Activated CD8-positive, alpha-beta T cell treated with anti-CD3 and anti-CD28 coated beads for 36 hours (primary cell): Measurements from ENCODE around the gene KCNMA1. TPM values are rescaled to one million over a fixed set of nuclear protein-coding genes. Genes with fewer than 3 reads are reported as not detected.

ENCODE experiments used
- ATAC-seq: fragments of 200-7000 bp; cut with Tn5 transposase; one replicate; pipeline ENCODE4 v1.10.0; 2021; ENCODE audit warnings: mild to moderate bottlenecking, moderate library complexity
- CTCF ChIA-PET: fragments of 350-600 bp; sonication (Branson Sonifier 250); formaldehyde crosslinking; loops from one replicate; lab custom pipeline; 2021; ENCODE audit warnings: antibody characterized with exemption; lab: Charles Lee
- POLR2A ChIA-PET: fragments of 350-600 bp; sonication (Branson Sonifier 250); formaldehyde crosslinking; loops from one replicate; lab custom pipeline; 2021; ENCODE audit warnings: antibody characterized with exemption; lab: Charles Lee
- DNase-seq: peaks from one replicate; pipeline ENCODE4 v3.0.0-alpha.2; 2020
- H3K27ac Mint-ChIP-seq: one replicate; pipeline ENCODE4 v1.8.0; 2021; ENCODE audit warnings: mild to moderate bottlenecking, mixed read lengths
- H3K27me3 Mint-ChIP-seq: one replicate; pipeline ENCODE4 v1.8.0; 2021; ENCODE audit warnings: mixed read lengths
- H3K36me3 Mint-ChIP-seq: one replicate; pipeline ENCODE4 v1.8.0; 2021; ENCODE audit warnings: low read depth, mixed read lengths
- H3K4me1 Mint-ChIP-seq: one replicate; pipeline ENCODE4 v1.8.0; 2021; ENCODE audit warnings: low read depth, mixed read lengths
- H3K4me3 Mint-ChIP-seq: one replicate; pipeline ENCODE4 v1.8.0; 2021; ENCODE audit warnings: mild to moderate bottlenecking, moderate library complexity, mixed read lengths
- H3K9me3 Mint-ChIP-seq: one replicate; pipeline ENCODE4 v1.8.0; 2021; ENCODE audit warnings: mixed read lengths
- CTCF ChIP-seq: fragments of 200-600 bp; IDR thresholded peaks from one replicate; pipeline ENCODE4 v1.8.0; 2022; ENCODE audit warnings: antibody characterized with exemption, mild to moderate bottlenecking
- intact Hi-C: fragments of 100-400 bp; cut with micrococcal nuclease; formaldehyde crosslinking; loops from one replicate; pipeline ENCODE4 v1.10.0; 2022
- total RNA-seq, 2 experiments: library from RNA; stranded (reverse); gene quantifications; one replicate each; pipeline ENCODE4 v1.2.3, GENCODE V29; 2021

The KCNMA1 gene
- total RNA-seq, 2 experiments from 2014 or later = 0.18 TPM; not detected in 1

- ChIA-PET POLR2A (no interaction called here), CTCF (interaction anchor here (1.0 to 1.3 kb wide), 2 partner anchors 11 to 464 kb away, joined by 4 to 5 read pairs; no protein-coding TSS in a partner anchor)
- intact Hi-C loops = no loop called here
- H3K27me3 Mint-ChIP-seq = peaks cover 15% of the 10 kb centered on the region
- no peak overlapping the region for H3K4me3 Mint-ChIP-seq
- no peaks in the 10 kb centered on the region for H3K9me3 Mint-ChIP-seq
- no peak for ATAC-seq
- H3K36me3 Mint-ChIP-seq = no peaks in the 10 kb centered on the region
- H3K27ac Mint-ChIP-seq = no peak overlapping the region
- no peaks in the 10 kb centered on the region for H3K4me1 Mint-ChIP-seq
- no peak for TF ChIP-seq CTCF
- DNase-seq = no peak
Observed at GRCh38 chr10:77629775-77630506, 7.7 kb downstream of the KCNMA1 start.

GRCh38 chr10:77628906-77629730, 8.5 kb downstream of the KCNMA1 start:
- intact Hi-C loops = no loop called here
- no peak for ATAC-seq
- Mint-ChIP-seq H3K36me3 (no peaks in the 10 kb centered on the region), H3K27ac (no peak overlapping the region), H3K4me1 (no peaks in the 10 kb centered on the region), H3K4me3 (no peak overlapping the region), H3K9me3 (no peaks in the 10 kb centered on the region), H3K27me3 (peaks cover 11% of the 10 kb centered on the region)
- no peak for DNase-seq
- no peak for TF ChIP-seq CTCF
- POLR2A ChIA-PET = no interaction called here
- CTCF ChIA-PET = interaction anchor here (1.0 to 1.3 kb wide), 2 partner anchors 12 to 463 kb away, joined by 4 to 5 read pairs; no protein-coding TSS in a partner anchor

GRCh38 chr10:77626266-77626935, 11.2 kb downstream of the KCNMA1 start:
- no peaks in the 10 kb centered on the region for H3K36me3 Mint-ChIP-seq
- no peaks in the 10 kb centered on the region for H3K27me3 Mint-ChIP-seq
- no peak for TF ChIP-seq CTCF
- CTCF ChIA-PET = interaction anchor here (0.7 kb wide), 1 partner anchor 1774 kb away, joined by 3 read pairs; no protein-coding TSS in a partner anchor
- ATAC-seq = no peak
- H3K4me1 Mint-ChIP-seq = peaks cover 6% of the 10 kb centered on the region
- intact Hi-C loops = no loop called here
- H3K9me3 Mint-ChIP-seq = no peaks in the 10 kb centered on the region
- H3K4me3 Mint-ChIP-seq = no peak overlapping the region
- no peak overlapping the region for H3K27ac Mint-ChIP-seq
- DNase-seq = no peak
- POLR2A ChIA-PET = interaction anchor here (0.6 kb wide), 1 partner anchor 12 kb away, joined by 3 read pairs; no protein-coding TSS in a partner anchor

GRCh38 chr10:77625379-77625778, 12.2 kb downstream of the KCNMA1 start:
- ChIA-PET CTCF (no interaction called here), POLR2A (no interaction called here)
- Mint-ChIP-seq H3K9me3 (no peaks in the 10 kb centered on the region), H3K27me3 (no peaks in the 10 kb centered on the region), H3K36me3 (no peaks in the 10 kb centered on the region), H3K4me3 (no peak overlapping the region), H3K27ac (no peak overlapping the region), H3K4me1 (peaks cover 6% of the 10 kb centered on the region)
- TF ChIP-seq CTCF = no peak
- ATAC-seq (no peak), DNase-seq (no peak)
- intact Hi-C loops = no loop called here
